GM15510 (cell line): Measurements from ENCODE around the gene KCNK7.

Source experiments
- POLR2A ChIP-seq: IDR thresholded peaks from 3 replicates; pipeline ENCODE4 v1.6.1; 2011; ENCODE audit warnings: borderline replicate concordance; ENCODE audit not compliant: insufficient read length; ENCODE audit errors: extremely low read depth

Gene KCNK7

DNA sequence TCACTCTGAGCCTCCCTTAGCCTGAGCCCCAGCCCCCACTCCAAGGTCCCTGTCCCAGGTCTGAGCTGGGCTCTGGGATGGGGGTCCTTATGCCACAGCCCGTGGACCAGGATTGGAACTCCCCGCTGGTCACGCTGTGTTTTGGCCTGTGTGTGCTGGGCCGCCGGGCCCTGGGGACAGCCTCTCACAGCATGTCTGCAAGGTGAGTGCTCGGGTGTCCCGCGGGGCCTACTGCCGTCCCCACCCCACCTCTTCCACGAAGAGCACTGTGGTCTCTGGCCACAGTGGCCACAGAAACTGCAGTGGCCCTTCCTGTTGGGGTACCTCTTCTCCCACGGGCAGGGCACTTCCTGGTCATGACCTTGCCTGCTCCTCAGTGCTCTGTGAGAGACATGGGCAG is 38.8 kb upstream of the KCNK7 start:
- TF ChIP-seq POLR2A = no peak

- TF ChIP-seq POLR2A = no peak
Observed at GRCh38 chr11:65634109-65634436, 38.5 kb upstream of the KCNK7 start.

GRCh38 chr11:65633390-65634108 is 37.9 kb upstream of the KCNK7 start:
- no peak for TF ChIP-seq POLR2A

DNA sequence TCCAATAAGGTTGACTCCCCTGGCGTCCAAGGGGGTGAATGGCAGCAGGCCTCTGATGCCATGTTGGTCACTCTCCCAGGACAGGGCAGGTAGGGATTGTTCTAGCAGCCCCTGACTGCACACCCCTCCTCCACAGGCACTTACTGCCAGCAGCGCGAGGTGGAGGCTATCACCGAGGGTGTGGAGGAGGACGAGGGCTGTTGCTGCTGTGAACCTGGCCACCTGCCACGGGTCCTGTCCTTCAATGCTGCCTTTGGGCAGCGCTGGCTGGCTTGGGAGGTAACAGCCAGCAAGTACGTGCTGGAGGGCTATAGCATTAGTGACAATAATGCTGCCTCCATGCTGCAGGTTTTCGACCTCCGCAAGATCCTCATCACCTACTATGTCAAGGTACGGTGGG is 34.6 kb upstream of the KCNK7 start:
- no peak for TF ChIP-seq POLR2A

- no peak for TF ChIP-seq POLR2A
Observed at GRCh38 chr11:65629579-65629978, 34.0 kb upstream of the KCNK7 start.

- TF ChIP-seq POLR2A = no peak
Observed at GRCh38 chr11:65627202-65627601, 31.6 kb upstream of the KCNK7 start.

DNA sequence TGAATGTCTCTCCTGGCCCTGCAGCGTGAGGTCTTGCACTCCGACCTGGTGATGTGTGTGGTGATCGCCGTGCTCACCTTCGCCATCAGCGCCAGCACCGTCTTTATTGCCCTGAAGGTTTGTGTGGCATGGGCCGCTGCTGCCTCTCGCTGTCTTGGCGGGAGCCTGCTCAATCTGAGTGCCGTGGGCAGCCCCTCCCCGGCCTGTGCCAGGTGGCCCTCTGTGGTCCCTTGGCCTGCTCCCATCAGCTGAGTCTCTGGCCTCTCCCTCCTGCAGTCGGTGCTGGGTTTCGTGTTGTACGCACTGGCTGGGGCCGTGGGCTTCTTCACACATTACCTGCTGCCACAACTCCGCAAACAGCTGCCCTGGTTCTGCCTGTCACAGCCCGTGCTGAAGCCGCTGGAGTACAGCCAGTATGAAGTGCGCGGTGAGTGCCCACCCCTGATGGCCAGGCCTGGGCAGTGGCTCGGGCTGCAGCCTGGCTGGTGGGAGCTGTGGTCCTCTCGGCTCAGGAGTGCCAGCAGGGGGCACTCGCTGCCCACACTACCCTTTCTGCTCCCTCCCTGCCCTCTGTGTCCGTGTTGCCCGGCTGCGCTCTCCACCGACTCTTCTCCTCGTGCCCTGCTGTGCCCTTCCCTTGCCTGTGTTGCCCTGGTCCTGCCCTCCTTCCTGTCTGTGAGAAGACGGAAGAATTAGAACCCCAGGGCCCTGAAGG is 30.2 kb upstream of the KCNK7 start:
- TF ChIP-seq POLR2A = no peak

- no peak for TF ChIP-seq POLR2A
Observed at GRCh38 chr11:65624931-65625627, 29.5 kb upstream of the KCNK7 start.

- TF ChIP-seq POLR2A = no peak
Observed at GRCh38 chr11:65623852-65624616, 28.4 kb upstream of the KCNK7 start.

DNA sequence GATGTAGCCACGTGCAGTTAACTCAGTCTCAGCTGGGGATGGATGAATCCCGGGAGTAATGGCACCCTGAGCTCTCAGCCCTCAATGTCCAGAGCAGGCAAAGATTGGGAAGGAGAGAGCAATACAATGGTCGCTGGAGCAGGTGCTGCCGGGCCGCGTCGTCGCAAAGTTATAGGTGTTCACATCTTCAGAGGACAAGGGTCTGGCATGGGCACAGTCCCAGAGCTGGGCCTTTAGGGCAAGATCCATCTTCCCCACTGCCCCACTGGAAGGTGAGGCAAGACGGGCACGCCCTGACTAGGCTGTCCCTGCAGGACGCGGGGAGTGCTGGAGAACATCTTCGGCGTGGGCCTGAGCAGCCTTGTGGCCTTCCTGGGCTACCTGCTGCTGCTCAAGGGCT is 27.6 kb upstream of the KCNK7 start:
- no peak for TF ChIP-seq POLR2A

GRCh38 chr11:65622011-65622410 is 26.4 kb upstream of the KCNK7 start:
- no peak for TF ChIP-seq POLR2A

GRCh38 chr11:65621460-65621859 is 25.9 kb upstream of the KCNK7 start:
- no peak for TF ChIP-seq POLR2A

DNA sequence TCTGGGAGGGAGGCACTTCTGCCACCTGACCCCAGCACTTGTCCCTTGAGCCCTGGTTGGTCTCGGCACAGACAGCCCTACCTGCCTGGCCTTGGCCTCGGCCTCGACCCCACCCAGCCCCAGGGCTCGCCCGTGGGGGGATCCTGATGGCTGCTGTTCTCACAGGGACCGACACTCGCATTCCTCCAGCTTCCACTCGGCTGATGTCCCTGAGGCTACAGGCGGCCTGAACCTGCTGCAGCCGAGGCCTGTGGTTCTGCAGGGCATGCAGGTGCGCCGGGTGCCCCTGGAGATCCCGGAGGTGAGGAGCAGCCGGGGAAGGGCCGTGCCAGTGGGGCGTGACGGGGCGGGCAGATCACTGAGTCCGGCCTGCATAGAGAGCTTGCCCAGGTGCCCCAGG is 25.1 kb upstream of the KCNK7 start:
- no peak for TF ChIP-seq POLR2A

DNA sequence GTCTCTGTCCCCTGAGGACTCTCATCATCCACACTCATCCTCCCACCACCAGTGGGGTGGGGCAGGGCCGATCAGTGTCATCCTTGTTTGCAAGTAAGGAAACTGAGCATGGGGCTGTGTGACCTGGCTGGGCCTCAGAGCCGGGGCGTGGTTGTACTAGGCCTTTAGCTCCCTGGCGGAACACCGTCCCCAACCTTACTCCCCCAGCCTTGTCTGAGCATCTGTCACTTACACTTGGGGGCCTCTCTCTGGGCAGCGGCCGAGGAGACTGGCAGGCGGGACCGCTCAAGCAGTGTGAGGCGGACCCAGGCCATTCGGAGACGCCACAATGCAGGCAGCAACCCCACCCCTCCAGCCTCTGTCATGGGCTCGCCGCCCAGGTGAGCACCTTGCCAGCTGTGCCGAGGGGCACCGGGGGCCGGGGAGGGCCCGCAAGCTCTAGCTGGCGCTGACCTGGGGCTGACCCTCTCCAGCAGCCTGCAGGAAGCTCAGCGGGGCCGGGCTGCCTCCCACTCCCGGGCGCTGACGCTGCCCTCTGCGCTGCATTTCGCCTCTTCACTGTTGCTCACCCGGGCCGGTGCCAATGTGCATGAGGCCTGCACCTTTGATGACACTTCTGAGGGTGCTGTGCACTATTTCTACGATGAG is 23.8 kb upstream of the KCNK7 start:
- TF ChIP-seq POLR2A = no peak
